HG03066 (cell line): ENCODE measurements around the gene AFF4.

Experiments
- ATAC-seq: cut with Tn5 transposase; IDR thresholded peaks from one replicate; pipeline ENCODE4 v1.9.1; 2021; ENCODE audit warnings: low read depth; ENCODE audit not compliant: unreplicated experiment

AFF4 gene

DNA sequence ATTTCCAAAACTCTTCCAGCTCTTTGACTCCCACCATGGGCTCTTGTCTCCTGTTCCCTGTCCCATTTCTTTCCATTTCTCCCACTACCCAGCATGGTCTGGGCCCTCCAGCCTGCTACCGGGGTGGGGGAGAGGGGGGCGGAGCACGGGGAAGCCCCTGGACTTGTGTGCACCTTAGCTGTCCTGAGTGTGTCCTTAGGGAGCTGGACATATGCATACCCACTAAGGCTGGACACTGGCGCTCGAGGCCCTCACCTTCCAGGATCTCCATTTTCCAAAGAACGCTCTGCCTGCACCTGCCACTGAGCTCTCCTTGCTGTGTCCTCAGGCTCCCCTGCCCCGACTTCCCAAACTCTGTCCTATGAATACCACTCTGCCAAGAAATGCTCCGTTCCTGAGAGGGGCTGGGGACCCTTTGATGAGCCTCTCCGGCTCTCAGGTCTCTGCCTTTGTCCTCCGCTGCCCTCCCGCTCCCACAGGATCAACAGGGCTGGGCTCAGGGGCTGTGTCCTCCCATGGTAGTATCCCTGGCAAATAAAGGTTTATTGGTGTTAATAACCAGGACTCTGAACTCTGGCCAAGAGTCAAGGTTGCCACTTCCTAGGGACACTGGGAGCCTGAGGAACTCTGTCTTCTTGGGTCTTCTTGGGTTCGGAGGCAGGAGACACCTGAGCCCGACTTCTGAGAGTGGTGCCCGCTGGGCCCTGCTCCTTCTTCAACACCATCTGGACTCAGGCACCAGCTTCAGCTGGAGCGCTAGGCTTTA lies 132.2 kb downstream of the AFF4 start:
- ATAC-seq, result no peak

DNA sequence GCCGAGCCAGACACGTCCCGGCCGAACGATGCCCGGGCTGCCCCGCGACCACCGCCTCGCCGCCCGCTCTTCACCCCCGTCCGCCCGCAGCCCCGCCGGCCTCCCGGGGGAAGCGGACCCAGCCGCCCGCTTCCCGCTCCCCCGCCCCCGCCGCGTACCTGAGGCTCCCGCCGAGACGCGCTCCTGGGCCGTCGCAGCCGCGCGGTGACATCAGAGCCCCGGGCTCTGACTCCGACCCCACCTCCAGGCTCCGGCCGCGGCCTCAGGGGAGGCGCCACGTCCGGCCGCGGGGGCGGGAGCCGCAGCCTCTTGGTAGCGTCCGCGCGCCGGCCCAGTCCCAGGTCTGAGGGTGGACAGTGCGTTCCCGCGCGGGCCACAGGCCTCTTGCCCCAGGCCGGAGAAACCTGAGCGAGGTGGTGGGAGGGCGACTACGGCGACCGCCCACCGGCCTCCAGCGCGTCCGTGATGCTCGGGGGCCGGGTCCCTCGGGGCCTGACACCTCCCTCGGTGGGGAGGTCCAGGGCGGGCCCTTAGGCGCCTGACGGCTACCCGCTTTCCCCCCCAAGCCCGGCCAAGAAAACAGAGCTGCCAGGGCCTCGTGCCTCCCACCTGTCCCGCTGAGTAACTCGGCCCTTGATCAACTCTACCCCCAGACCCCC lies 132.9 kb downstream of the AFF4 start, which contains the start of gene SHROOM1:
Gene SHROOM1, minus strand, starts transcription at position 212 of the 659 bp plus-strand sequence. CDS start 4,507 bp downstream, outside the sequence.
- peak; percentile 74 for ATAC-seq

DNA sequence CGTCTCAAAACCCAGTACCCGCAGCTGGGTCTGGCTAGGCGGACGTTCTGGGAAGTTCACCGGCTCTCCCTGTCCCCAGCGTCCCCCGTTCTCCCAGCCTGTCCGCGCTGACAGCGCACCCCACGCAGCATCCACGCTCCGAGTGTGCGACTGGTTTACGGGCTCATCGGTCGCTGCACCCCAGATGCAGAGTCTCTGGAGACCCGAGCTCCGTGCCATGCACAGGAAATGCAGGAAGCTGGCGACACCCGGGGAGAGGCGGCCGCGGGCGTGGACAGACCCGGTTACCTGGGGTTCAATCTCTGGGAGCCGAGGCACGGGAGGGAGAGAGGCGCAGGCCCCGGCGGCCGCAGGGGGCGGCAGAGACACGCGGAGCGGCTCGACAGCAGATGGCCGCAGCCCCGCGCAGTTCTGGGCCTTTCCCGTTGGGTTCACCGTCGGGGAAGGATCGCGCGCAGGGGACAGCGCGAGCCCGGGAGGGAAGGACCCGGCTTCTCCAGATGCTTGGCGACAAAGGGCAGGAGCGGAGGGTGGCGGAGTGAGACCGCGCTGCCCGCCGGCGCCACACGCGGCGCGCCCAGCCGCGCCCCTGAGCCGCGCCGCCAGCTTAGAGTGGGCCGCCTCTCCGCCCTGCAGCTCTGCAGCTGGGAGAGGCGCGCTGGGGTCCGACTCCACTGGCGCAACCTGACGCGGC lies 133.5 kb downstream of the AFF4 start:
- ATAC-seq, result peak; percentile 75

DNA sequence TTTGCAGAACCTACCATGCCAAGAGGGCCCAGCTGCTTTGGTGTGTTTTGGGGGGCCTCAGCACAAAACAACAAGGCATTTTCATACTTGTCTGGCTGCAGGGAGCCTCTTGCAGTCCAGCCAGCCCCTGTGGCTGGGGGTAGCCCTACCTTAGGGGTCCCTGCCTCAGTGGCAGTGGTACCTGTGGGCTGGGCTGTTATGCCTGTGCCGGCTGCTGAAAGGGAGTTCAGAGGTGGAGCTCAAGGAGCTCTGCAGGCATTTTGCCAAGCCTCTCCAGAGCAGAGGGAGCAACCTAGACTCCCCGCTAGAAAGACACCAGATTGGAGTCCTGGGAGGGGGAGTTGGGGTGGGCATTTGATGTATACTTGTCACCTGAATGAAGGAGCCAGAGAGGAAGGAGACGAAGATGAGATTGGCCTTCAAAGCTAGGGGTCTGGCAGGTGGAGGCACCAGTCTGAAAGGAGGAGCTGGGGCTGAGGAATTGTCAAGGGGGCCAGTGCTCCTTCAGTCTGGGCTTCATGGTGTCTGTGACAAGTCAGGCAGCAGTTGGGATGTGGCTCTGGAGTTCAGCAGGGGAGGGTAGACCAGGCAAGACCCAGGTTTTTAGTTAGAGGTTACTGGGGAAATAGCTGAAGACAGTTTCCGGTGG lies 134.5 kb downstream of the AFF4 start:
- ATAC-seq, result no peak

DNA sequence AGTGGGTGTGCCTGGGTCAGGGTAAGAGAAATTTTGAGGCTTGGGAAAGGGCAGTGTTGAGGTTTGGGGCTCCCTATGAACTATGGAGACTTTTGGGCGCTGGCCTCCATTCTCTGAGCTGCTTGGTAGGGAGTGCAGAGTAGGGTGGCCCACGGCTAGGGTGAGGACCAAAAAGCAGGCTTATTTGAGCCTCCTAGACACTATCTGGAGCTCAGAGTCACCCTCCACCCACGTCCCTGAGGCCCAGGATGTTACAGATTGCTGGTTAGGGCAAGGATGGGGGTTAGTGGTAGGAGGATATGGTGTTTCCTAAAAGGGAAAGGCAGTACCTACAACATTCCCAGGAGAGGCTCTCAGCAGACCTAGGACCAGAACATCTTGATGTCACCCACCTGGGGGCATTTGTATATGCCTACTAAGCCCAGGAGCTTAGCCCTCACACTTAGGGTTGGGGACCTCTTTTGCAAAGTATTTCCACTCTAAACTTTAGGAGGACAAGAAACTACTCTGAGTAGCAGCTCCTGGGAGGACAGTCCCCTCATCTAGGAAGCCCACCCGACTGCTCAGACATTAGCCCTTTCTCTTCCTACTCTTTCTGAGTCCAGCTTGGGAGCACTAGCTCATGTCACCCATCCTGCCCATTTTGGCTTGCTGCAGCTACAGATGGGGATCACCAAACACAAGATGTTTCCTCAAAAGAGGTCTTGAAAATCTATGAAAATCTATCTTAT lies 135.3 kb downstream of the AFF4 start:
- ATAC-seq, result no peak

DNA sequence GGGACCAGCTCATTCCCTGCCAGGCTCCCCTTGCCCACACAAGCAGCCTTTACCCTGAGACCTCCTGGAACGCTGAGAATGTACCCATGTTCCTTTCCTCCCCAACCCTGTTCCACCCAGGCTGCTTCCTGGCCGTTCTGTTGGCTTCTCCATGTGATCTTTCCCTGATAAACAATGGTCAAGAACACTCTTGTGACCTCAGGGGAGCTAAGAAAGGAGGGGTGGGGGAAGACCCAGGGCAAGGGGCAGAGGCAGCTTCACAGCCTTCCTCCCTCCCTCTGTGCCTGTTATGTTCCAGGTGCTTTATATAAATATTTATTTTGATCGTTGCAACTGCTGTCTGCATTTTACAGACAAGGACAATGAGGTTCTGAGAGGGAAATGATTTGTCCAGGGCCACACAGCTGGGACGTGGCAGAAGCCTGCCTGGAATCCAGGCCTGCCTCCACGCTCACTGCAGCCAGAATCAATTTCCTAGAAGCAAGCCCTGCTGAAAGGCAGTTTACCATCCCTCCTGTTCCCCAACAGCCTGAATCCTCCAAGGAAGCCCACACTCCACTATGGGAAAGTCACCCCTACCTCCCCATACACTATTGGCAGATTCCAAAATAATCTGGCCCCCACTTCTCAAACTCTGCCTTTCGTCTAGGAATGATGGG lies 136.9 kb downstream of the AFF4 start:
- no peak for ATAC-seq

DNA sequence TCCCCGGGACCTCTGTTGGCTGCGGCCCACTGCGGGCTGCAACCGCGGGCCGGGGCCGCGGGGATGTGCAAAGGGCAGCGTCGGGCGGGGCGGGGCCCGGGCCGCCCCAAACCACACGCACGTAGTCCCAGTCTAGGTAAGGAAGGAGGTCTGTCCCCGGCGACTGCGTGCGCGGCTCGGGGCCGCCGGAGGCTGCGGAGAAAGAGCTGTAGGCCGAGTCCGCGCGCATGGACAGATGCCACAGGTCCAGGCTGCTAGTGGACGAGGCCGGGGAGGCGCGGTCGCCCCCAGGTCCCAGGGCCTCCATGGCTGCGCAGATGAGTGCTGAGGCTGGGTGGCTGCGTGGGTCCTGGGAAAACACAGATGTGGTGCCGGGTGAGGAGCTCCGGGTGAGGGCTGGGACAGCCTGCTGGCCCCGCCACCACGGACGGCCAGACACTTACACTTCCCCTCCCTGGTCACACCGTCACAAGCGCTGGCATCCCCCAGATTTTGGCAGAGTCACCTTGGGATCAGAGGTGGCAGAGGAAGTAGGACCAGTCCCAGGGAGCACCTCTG lies 137.5 kb downstream of the AFF4 start:
- no peak for ATAC-seq
